IPS DF 19.7 (cell line): ENCODE results near the gene SGMS2.
A peak's percentile ranks its signal among the peaks of the same experiment; 100 is the strongest.
"Not testable (repeated sequence)": the region's sequence is repeated elsewhere in the genome, so short reads cannot be mapped to it uniquely, and the experiment has no call there.

Experiments
- DNase-seq: peaks from one replicate; pipeline ENCODE4 v3.0.0-alpha.2; 2013; ENCODE audit warnings: low read depth, low spot score

Gene SGMS2

DNA sequence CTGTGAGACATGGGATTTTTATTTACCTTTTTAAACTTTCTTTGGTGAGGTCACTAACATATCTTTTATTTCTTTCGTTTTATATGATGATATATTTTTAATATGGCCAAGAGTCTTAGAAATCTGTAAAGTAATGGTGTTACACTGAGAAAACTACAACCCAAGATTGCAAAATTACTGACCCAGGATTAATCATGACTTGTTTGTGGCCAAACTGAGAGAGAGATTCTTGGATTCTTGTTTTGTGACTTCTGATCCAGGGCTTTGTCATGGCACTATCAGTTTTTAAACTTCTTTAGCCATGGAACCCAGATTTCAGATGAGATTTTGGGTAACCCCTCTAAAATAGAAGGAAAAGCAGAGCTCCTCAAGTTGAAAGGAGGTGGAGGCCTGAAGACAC lies 42.0 kb downstream of the SGMS2 start:
- DNase-seq, result no peak

DNA sequence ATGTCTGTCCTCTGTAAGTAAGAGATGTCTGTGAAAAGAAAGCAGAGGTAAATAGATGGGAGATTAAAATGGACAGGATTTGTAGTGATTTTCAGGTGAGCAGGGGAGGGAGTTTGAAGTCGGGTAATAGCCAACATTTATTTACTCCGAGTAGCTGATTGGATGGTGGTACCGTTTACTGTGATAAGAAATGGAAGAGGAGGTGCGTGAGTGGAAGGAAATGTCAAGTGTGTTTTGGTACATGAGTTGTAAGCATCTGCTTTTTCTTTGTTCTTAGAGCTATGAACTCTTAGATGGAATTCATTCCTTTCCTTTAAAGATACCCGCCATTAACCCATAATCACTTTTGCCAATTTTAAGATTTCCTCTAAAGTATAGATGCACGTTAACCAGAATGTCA lies 45.5 kb downstream of the SGMS2 start:
- DNase-seq, result no peak

DNA sequence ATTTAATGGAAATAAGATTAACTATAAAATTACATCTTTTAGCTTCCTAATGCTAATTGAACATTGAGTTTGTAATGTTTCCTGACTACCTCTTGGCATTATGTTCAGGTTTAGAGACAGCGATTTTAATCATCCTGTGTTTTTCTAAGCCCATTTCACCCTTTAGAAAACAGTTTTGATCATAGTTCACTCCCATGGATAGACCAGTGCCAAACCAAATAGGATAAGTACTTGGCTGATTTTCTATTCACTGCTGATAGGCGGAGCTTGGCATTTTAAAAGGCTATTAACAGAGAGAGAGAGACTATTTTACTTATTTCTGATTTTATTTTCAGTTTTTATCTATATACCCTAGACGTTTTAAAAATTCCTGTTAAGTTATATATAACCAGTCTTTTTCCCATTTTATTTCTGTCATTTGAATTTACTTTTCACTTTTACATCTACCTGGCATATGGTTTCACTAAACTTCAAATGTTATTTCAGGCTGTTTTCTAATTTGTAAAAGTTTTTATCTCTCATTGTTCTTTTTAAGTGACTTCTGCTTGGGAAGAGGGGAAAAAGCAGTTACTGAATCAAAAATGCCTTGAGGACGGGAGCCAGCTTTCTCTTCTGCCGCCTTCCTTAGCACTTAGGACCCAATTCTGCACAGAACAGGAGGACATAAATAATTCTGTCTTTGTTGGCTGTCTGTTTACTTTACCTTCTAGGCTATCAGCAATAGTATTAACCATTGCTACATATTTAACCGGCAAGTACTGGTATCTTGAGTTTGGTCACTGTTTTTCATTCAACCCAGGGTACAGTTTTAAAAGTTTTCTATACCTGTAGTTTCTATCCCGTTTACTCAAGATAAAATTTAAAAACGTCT lies 46.4 kb downstream of the SGMS2 start:
- no peak for DNase-seq

DNA sequence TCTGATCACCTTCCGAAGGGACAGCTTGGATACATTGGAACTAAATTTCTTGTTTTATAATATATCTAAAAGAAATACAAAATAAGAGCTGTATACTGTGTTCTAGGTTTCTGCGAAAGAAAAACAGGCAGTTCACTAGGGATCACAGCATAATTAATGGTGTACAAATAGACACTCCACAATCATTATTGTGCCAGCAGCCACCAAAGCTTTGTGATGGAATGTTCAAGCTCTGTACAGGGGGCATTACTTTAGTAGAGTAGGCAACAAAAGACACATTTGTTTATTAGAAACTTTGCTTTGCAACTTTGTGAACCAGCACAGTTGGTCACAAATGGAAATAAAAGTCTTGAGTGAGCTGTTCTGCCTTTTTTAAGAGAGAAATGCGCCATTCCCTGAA lies 49.3 kb downstream of the SGMS2 start:
- DNase-seq, result no peak

DNA sequence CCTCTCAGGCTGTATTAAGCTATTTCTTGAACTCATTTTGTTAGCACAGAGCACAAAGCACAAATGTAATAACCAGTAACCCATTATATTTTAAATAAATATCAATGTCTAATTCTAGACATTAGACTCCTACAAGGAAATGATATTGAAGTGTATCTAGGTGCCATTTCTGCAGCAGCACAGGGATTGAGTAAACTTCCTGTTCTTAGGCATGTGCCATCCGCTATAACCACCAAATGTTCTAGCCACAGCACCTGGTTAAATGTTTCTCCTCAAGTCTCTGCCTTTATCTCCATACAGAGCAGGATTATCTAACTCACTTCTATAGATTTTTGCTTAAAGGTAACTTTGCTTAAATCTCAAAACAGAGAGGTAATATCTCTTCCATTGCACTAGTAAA lies 51.4 kb downstream of the SGMS2 start:
- DNase-seq, result no peak

- no peak for DNase-seq
These were observed 52.6 kb downstream of the SGMS2 start for GRCh38 chr4:107877361-107877760.

DNA sequence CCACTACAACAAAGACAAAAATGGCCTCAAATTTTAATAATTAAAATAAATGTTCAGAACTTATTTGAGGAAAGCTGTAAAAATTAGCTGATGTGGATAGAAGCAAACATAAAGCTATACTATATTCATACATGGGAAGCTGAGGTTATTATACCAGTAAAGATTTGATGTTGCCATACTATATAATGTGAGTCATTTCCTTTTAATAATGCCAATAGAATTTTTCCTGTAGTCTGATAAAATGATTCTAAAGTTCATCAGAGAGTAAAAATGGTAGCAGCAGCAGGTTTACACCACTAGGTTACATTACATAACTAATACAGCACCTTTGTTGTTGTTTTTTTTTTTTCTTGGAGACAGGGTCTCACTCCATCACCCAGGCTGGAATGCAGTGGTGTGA lies 61.1 kb downstream of the SGMS2 start:
- DNase-seq, result no peak

GRCh38 chr4:107888237-107888636 lies 63.5 kb downstream of the SGMS2 start:
- DNase-seq, result no peak

GRCh38 chr4:107890779-107891178 lies 66.0 kb downstream of the SGMS2 start:
- DNase-seq, result peak; percentile 45

GRCh38 chr4:107891299-107891698 lies 66.6 kb downstream of the SGMS2 start:
- DNase-seq, result peak; percentile 12

GRCh38 chr4:107893171-107894137 lies 68.7 kb downstream of the SGMS2 start:
- no peak for DNase-seq

DNA sequence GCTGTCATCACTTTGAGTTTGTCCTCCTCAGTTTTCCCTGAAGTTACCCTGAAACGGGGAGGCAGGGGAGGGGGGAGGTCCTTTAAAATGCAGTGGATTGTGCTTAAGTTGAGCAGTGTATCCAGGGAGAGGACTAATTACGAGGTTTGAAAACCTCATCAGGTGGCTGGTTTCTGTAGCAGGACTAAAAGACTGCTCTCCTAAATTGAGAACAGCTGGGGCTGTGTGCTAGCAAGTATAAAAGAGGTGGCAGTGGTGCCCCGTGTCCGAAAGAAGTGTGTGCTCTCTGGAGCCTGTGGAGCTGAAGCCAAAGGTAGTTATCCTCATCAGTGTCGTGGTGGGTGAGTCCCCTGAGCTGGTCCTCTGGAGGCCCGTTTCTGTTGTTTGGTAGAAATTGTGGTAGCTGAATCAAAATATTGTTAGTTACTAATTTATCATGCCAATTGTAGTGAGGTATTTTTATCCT lies 69.4 kb downstream of the SGMS2 start:
- no peak for DNase-seq

DNA sequence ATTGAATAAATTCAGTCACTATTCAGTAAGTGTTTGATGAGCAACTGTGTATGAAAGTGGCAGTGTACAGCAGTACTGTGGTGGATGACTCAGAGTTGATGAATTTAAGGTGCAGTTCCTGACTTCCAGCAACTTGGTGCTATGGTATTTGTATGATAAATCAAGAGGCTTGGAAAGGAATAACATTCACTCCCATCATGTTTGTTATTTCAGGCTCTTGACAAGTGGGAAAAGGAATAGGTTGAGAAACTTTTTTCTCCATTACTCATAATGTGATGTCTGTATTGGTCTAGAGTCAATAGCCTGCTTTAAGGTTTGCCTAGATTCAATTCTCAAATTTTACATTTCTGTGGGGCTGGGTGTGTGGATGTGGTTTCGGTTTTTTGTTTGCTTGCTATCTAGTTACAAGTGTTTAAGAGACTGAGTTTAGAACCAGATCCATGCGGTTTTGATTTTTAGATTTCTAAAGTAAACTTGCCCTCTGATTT lies 71.5 kb downstream of the SGMS2 start:
- DNase-seq, result no peak

DNA sequence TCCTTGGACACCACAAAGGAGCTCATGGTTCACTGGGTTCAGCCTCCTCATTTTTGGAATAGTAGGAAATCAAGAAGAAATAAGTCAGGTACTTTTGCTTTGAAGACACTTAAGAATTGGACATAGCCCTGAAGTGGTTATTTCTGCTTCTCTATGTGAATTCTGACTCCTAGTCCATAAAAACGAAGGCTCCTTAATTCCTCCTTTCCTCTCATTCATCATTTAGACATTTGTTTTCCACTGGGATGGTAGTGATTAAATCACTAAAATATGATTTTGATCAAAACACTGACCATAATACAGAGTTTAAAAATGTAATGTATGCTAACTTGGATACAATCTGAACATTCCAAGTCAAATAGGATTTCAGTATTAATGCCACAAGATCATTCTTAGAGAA lies 71.9 kb downstream of the SGMS2 start:
- DNase-seq, result no peak

DNA sequence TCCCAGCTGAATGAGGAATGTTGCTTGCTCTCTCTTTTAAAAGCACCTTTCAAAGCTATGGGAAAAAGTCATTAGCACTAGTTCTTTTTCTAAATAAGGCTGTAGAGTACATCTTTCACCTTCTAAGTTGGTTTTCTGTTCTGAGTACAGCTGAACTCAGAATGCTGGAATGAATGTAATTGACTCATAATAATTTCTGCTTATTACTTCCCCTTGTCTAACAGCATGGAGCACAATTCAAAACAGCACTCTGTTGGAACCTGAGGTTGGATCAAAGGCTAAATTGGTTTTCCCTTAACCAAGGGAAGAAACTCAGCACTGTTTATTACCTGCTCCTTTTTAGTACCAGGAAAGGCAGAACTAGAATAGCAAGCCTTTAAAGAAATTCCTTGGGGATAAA lies 73.1 kb downstream of the SGMS2 start:
- DNase-seq, result no peak

GRCh38 chr4:107900067-107900466 lies 75.3 kb downstream of the SGMS2 start:
- DNase-seq, result no peak

DNA sequence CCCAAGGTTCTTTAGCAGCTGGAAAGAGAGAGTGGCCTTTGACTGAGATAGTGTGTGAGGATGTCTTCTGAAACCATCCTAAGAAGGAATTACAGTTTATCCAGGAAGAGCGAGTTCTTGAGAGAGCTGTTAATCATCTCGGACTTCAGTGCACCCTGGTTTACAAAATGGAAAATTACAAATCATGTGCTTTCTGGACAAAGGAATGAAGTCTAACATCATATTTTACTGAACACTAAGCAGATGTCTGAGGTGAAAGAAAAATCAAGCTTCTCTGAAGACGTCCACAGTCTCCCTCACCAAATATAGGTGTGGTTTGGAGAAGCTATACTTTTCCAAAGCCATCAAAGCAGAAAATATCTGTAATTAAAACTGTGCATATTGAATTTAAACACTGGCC lies 75.8 kb downstream of the SGMS2 start:
- DNase-seq, result no peak

DNA sequence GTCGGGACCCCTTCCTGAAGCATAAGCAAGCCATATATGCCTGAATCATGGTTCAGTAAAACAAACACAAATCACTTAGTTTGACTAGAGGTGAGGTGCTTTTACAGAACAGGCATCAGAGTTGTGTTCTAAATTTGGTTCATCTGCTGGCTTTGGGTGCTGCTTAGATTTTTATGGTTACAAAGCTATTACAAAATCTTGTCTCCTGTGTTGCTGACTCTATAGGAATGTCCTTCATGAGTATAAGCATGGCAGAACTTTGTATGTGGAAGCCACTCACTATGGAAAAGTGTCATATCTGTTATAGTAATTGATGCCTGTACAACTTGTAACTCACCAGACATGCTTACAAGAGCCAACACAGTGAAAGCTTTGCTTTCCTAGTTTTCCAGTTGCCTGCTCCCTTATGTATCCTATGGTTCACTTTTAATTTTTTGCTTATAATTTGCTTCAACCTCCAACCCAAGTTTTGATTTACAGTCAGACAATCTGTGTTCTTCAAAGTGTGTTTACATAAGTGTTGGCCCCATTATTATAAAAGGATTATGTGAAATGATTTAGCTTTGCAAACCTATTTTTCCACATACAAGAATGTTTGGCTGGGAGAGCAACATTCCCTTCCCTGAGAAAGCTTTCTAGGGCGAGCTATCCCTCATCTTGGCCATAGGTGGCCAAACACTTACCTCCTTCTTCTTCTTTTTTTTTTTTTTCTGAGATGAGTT lies 76.6 kb downstream of the SGMS2 start:
- DNase-seq, result no peak

DNA sequence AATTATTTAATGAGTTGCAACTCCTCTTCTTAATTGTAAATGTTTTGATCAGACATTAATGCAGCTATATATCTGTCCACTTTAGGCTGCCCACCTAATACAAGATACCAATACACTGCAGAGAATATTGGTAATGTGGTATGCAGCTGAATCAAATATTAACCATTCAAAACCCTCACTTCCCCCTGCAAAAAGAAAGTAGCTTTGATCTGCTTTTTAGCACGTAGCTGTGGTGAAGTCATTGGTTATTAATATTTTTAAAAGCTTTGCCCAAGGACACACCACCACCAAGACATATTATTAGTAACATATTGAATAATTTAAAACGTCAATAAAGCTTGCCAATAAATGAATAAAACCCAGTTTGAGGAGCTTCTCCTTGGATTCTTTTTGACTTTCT lies 78.0 kb downstream of the SGMS2 start:
- no peak for DNase-seq

DNA sequence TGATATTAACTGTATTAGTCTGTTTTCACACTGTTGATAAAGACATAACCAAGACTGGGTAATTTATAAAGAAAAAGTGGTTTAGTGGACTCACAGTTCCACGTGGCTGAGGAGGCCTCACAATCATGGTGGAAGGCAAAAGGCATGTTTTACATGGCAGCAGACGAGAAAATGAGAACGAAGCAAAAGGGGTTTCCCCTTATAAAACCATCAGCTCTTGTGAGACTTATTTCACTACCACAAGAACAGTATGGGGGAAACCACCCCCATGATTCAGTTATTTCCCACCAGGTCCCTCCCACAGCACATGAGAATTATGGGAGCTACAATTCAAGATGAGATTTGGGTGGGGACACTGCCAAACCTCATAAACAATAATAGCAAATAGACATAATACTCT lies 80.3 kb downstream of the SGMS2 start:
- not testable (repeated sequence) for DNase-seq

DNA sequence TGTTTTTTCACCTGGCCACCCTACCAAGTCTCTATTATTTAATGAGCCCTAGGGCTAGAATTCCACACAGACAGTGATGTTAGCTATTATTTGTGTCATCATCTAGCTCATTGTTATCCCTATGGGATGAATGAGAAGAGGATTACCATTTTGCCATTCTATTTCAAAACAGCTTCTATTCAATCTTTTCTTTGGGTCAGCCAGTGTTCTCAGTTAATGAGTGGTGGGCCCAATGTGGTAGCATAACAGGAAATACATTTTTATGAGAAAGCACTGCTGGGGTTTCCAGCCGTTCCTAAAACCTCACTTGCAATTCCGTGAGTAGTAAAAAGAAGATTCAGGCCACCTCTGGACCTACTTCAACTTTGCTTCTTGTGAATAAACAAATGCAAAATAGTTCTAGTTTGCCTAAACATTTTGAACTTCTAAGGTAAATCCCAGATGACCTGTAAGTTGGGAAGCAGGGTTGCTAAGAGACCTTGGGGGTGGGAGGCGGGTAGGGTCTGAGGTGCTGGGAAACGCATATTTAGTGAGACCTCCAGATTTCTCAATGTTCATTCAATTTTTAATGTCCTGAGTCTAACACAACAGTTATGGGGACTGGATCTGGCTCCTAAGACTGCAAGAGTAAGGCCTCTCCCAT lies 81.8 kb downstream of the SGMS2 start:
- DNase-seq, result peak; percentile 28
